Central memory CD4-positive, alpha-beta T cell (primary cell): ENCODE results near the gene ONECUT2.
A peak's percentile ranks its signal among the peaks of the same experiment; 100 is the strongest.
"Not testable (repeated sequence)": the region's sequence is repeated elsewhere in the genome, so short reads cannot be mapped to it uniquely, and the experiment has no call there.

Experiments
- DNase-seq: peaks from one replicate; pipeline ENCODE4 v3.0.0; 2022
- total RNA-seq, 3 experiments: gene quantifications; one replicate each; lab custom pipeline; 2026; lab: John Stamatoyannopoulos, UW

Gene ONECUT2
- total RNA-seq, result 0 to 0.05 (median 0) reads per million in 3 experiments

- DNase-seq, result peak; percentile 35
These were observed at the start of gene ONECUT2 for GRCh38 chr18:57434536-57435494. Gene ONECUT2, plus strand, starts transcription at chr18:57435374. Its CDS starts 343 bp downstream, at chr18:57435717.

GRCh38 chr18:57389271-57389670 is 45.9 kb upstream of the ONECUT2 start:
- no peak for DNase-seq

- DNase-seq, result no peak
These were observed 45.1 kb upstream of the ONECUT2 start for GRCh38 chr18:57390044-57390443.

GRCh38 chr18:57394749-57395148 is 40.4 kb upstream of the ONECUT2 start:
- DNase-seq, result not testable (repeated sequence)

GRCh38 chr18:57396831-57397230 is 38.3 kb upstream of the ONECUT2 start:
- not testable (repeated sequence) for DNase-seq

- DNase-seq, result no peak
These were observed 37.6 kb upstream of the ONECUT2 start for GRCh38 chr18:57397440-57398132.

GRCh38 chr18:57404345-57404744 is 30.8 kb upstream of the ONECUT2 start:
- DNase-seq, result no peak

GRCh38 chr18:57409650-57410049 is 25.5 kb upstream of the ONECUT2 start:
- no peak for DNase-seq

GRCh38 chr18:57410749-57411148 is 24.4 kb upstream of the ONECUT2 start:
- DNase-seq, result no peak

GRCh38 chr18:57416542-57416941 is 18.6 kb upstream of the ONECUT2 start:
- DNase-seq, result no peak

GRCh38 chr18:57422313-57422872 is 12.8 kb upstream of the ONECUT2 start:
- no peak for DNase-seq

GRCh38 chr18:57423821-57424220 is 11.4 kb upstream of the ONECUT2 start:
- DNase-seq, result no peak

GRCh38 chr18:57425096-57425495 is 10.1 kb upstream of the ONECUT2 start:
- DNase-seq, result no peak

GRCh38 chr18:57426187-57426586 is 9.0 kb upstream of the ONECUT2 start:
- no peak for DNase-seq

- DNase-seq, result no peak
These were observed 7.6 kb upstream of the ONECUT2 start for GRCh38 chr18:57427429-57428201.

GRCh38 chr18:57428221-57429150 is 6.7 kb upstream of the ONECUT2 start:
- no peak for DNase-seq

- DNase-seq, result no peak
These were observed 5.8 kb upstream of the ONECUT2 start for GRCh38 chr18:57429167-57430078.

GRCh38 chr18:57430079-57431001 is 4.8 kb upstream of the ONECUT2 start:
- no peak for DNase-seq

GRCh38 chr18:57431002-57431382 is 4.2 kb upstream of the ONECUT2 start:
- DNase-seq, result no peak
